DOHH2 (cell line): ENCODE data around the gene ZNF503.

Source experiments
- EZH2phosphoT487 ChIP-seq: fragments of 200-600 bp; sonication (generic); IDR thresholded peaks from 2 replicates; pipeline ENCODE4 v1.6.1; 2017; ENCODE audit warnings: borderline replicate concordance, mild to moderate bottlenecking, antibody characterized with exemption, low read length, moderate library complexity, mixed read lengths
- TF ChIP-seq, protein P1 (sequence below): fragments of 200-600 bp; sonication (generic); IDR thresholded peaks from one replicate; pipeline ENCODE4 v1.5.1; 2014; ENCODE audit warnings: antibody characterized with exemption, mild to moderate bottlenecking, low read depth, low read length; ENCODE audit not compliant: poor library complexity, severe bottlenecking

DNA sequence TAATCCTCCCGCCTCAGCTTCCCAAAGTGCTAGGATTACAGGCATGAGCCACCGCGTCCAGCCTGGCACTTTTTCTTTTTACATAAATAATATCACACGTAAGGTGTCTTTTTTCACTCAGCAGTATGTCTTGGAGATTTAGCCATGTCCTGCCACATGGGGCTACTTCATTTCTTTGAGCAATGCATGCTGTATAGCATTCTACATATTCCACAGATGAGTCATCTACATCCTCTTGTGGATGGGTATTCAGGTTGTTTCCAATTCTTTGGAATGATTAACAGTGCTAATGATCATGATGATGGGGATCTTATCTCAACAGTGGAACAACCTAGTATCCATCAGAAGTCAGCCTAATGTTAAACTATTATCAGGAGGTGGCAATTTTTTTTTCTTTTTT lies 50.8 kb downstream of the ZNF503 start:
- TF ChIP-seq, protein P1, sequence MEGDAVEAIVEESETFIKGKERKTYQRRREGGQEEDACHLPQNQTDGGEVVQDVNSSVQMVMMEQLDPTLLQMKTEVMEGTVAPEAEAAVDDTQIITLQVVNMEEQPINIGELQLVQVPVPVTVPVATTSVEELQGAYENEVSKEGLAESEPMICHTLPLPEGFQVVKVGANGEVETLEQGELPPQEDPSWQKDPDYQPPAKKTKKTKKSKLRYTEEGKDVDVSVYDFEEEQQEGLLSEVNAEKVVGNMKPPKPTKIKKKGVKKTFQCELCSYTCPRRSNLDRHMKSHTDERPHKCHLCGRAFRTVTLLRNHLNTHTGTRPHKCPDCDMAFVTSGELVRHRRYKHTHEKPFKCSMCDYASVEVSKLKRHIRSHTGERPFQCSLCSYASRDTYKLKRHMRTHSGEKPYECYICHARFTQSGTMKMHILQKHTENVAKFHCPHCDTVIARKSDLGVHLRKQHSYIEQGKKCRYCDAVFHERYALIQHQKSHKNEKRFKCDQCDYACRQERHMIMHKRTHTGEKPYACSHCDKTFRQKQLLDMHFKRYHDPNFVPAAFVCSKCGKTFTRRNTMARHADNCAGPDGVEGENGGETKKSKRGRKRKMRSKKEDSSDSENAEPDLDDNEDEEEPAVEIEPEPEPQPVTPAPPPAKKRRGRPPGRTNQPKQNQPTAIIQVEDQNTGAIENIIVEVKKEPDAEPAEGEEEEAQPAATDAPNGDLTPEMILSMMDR: no peak
- no peak for TF ChIP-seq EZH2phosphoT487
